CD4-positive, alpha-beta T cell treated with Interleukin-2 at 100 ng/mL for 4 hours (primary cell): Measurements from ENCODE around the gene XDH.

Experiments
- DNase-seq: peaks from one replicate; pipeline ENCODE4 v3.0.0-alpha.2; 2020; ENCODE audit warnings: low spot score

Gene XDH

DNA sequence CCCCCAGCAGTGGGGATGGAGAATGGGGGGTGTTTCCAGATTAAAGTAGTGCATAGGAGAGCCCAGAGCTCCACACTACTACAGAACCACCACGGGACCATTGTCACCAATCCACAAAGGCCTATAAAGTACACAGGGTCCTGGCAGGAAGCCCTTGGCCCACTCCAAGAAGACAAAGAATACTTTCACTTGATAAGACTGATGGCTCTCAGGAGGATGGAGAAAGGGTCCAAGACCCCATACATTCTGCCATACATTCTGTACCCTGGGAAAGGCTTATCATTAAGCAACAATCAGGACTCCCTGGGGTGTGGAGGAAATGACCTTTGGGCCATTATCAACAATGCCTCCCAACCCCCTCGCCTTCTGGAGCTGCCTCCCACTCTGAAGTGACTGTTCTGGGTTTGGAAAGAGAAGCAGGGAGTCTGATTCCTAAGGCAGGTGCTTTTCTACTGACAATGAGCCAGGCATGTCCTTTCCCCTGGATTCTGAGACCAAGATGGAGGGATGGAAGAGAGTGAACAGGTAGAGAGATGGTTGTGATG is 85.4 kb downstream of the XDH start:
- no peak for DNase-seq

DNA sequence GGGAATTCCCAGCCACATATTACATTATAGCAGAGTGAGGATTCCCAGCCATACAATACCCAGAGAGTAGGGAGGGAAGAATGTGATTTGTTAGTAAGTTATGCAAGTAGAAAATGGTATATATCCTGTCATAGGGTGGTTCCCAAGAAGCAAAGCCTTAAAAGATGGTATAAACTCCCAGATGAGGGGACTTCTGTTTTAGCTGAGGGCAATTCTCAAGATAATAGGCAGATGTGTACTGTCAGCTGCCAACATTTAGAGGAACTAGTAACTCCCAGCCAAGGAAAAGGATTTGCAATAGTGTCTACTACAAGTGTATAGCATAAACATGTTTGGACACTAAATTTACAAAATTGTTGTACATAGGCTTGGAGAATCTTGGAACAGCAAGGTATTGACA is 86.5 kb downstream of the XDH start:
- no peak for DNase-seq

DNA sequence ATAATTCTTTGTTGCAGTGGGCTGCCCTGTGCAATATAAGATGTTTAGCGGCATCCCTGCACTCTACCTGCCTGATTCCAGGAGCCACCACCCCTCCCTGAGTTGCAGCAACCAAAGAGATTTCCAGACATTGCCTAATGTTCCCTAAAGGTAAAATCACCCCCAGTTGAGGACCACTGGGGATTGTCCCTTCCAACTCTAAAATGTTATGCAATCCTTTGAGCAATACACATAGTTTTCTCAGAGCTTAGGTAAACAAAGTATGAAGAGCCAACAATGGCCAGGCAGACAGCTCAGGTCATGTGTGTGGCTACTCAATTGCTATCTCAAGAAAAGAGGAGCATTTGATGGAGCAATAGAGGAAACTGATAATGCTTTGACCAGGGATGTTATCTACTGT is 87.0 kb downstream of the XDH start:
- no peak for DNase-seq

DNA sequence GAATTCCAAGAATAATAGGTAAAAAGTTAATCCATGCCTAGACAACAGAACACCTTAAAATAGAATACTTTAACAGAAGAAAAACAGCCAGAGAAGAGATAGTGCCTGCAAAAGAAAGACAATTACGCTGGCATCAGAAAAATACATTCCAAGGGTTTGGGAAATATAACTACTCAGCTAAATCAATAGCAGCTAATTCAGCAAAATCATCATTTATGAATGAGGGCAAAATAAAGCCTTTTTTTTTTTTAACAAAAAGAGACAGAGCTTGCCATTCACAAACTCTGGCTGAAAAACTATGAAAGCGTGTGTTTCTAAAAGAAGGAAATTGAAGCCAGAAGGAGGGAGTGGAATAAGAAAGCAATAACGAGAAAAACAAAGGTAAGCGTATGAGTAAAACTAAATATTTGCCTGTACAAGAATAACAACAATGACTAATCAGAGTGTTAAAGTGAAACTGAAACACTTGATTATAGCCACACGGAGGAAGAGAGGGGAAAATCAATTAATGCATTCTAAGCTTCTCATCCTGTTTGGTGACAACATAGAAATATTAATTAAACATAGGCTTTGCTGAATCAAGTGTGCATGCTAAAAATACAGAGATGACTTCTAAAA is 90.4 kb downstream of the XDH start:
- peak; percentile 43 for DNase-seq

DNA sequence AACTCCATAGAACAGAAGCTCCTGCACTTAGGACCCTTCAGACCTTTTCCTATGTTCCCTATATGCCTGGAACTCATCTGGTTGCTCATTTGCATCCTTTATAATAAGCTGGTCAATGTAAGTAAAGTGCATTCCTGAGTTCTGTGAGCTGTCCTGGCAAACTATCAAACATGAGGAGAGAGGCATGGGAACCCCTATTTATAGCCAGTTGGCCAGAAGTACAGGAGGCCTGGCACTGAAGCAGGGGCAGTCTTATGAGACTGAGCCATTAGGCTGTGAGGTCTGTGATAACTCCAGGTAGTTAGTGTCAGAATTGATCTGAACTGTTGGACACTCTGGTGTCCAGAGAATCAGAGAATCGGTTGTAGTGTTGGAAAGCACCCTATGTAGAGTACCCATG is 92.2 kb downstream of the XDH start:
- DNase-seq, result no peak

DNA sequence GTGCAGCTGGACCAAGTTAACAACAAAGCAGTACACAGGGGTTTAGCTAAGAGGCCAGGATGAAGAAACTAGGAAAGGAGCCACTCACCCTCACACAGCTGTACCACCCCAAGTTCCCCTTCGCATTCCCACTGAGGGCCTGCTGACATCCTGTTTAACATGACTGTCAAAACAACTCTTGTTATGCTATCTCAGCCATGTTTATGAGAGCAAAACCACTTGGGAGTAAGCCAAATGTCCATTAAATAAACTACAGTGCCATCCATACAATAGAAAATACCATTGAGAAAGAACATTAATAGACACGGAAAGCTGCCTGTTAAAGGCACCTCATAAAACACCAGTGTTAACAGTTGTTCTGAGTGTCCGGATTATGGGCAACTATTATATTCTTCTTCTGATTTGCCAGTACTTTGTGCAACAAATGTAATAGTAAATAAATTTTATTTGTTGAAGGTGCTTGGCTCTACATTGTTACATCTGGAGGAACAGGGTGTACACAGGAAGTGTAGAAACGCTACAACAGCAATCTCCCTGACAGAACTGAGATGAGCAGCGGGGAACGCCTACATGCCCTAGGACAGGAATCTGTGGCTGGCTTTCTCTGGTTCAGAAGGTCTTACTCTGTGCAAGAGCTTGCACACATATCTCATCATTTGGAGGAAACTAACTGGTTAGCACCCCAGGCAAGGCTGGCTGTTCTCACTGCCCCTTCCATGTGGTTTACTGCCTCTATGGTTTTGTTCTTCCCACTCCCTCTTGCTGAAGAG is 95.0 kb downstream of the XDH start:
- DNase-seq, result peak; percentile 22

DNA sequence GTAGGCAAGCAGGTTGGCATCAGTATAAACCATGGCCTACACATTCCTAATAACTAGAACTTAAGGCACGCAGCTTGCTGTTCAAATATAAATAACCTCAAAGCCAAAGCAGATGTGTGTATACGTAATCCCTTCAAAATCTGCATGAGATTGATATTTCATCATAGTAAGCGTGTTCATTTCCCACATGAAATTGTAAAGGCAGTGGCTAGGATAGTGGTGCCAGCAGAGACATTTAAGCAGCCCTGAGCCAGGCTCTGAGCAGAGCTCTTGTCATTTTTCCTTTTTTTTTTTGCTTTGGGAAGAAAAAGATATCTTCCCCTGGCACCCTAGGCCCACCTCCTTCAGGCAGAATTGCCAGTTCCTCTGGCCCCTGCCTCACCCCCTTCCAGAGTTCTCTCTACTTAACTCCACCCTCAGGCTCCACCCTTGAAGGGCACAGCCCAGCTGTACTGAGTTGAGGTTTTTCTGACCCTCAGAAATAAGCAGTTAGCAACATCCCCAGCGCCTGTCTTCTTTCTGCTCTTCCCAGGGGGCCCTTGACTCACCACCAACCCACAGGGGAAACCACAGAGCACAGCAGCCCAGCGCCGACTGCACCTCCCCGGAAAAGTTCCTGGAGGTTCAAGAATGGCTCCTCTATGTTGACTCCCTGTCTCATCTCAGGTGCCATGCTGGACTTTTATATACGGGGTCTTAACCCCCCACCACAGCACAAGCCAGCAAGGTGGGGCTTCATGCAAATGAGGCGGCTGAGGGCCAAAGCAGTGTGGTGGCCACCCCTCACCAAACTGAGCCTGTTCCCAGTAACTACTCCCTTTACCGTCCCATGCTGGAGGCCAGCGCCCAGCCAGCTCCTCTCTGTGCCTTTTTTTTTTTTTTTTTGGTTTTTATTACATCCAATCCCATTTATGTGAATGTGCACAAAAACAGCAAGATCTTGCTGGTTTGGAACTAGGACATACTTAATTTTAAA is 95.9 kb downstream of the XDH start:
- peak; percentile 48 for DNase-seq

DNA sequence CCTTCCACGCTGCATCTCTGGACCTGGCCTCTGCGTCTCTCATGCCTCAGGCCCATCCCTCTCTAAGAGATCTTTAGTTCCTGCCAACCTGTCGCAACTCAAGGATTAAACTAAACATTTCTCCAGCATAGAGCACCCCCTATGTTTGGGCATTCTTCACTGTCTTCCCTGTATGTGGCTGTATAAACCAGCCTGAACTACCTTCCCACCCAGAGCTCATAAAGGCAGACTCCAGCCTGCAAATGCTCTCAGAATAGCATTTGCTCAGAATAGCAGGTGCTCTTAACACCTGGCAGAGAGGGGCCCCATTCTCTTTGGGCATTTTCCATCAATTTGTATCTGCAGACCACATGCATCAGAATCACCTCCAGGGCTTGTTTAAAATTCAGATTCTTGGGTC is 97.1 kb downstream of the XDH start:
- DNase-seq, result no peak

DNA sequence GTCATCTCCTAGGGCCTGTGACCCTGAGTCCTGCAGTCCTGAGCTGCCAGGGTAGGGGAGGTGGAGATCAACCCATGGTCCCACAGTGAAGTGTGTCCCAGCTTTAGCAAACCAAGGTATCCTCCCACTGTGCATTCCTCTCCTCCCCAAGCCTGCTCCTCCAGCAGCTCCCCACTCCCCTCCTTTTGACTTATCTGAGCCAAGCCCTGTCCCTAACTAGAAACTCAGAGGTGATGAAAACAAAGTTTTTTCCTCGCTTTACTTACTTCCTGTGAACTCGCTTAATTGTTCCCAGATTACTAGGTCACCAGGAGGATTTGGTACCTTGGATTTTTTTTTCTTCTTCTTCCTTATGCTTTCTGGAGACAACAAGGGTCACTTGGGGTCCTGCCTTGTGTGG is 99.8 kb downstream of the XDH start:
- no peak for DNase-seq

DNA sequence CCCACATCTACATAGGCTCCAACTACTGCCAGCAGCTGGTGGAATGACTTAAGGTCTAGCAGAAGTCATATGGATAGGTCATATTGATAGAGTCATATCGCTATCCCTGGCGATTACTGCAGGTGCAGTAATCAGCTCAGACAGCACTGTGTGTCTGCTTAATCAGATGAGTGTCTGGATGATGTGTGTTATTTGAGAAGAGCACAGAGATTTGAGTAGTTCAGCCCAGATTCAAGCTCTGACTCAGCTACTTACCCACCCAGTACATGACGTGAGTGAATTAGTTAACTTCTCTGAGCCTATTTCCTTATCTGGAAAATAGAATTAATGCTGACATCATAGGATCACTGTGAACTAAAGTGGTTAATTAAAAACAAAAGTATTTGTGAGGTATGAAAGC is 101.6 kb downstream of the XDH start:
- no peak for DNase-seq

DNA sequence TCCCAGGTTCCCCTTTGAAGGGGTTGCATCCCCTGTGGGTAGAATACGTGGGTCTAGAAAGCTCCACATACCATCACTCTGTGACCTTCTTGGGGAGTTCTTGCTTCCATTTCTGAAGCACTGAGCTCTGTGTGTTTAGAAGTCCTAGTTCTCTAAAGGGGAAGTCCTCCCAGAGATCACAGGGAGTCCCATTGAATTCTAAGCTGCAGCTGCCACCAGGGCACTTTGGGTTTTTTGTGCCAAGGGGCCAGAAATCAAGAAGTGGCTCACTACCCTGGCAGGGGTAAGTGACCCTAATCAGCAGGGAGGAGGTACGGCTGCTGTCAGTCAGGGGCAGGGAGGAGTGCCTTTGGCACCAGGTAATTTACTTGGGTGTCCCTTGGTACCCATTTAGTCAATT is 109.7 kb downstream of the XDH start:
- no peak for DNase-seq

DNA sequence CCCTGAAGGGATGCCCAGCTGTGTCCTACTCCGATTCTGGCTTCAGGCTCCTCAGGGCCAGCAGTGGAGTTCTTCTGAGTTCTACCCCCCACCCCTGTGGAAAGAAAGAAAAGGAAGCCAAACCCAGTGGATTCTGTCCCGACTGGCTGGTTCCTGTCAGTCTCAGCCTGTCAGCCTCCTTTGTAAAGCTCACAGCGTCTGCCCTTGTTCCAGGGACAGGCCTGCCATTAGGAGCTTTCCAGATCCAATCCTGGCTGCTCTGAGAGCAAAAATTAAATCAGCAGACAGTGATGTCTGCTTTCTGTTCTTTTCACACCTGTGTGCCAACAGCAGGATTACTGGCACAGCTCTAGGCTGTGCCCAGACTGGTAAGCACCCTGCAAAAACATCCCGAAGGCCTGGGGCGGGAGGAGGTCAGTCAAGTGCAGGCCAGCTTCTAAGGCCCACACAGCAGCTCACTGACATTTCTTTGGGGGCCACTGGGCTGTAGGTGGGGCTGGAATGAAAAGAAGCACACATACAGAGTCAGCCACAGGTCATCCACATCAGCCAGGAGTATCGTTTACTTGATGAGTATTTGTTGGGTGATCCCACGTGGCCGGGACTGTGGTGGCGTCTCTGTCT is 111.5 kb downstream of the XDH start:
- no peak for DNase-seq

DNA sequence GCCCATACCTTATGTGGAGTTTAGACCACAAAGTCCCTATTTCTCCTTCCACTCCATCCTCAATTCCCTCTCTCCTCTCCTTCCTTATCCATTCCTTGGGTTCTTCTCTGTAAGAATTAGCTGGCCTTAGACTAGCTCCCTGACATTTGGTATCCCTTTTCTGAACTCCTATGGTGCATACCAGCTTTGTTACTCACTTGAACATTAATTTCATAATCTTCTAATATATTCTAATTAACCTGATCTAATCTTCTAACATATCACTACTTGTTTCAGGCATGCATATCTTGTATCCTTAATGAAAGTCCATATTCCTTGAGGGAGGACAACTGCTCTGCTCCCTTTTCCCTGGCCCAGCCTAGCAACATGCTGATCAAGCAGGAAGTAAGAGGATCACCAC is 114.2 kb downstream of the XDH start:
- DNase-seq, result no peak

DNA sequence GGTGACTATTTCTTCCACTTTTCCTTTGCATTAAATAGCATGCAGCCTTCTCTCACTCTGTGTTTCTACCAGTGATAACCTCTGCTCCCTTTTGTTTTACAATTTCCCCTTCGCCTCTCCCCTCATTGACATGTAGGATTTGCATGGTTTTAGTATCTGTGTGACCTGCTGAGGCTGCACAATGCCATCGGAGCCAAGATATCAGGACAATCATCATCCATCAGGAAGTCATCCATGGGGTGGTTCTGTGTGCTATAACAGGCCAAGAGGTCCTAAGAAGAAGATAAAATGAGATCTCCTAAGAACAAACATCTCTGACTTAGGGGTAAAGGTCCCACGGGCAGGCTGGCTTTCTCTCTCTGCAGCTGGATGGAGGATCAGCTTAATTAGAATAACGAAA is 115.0 kb downstream of the XDH start:
- no peak for DNase-seq

DNA sequence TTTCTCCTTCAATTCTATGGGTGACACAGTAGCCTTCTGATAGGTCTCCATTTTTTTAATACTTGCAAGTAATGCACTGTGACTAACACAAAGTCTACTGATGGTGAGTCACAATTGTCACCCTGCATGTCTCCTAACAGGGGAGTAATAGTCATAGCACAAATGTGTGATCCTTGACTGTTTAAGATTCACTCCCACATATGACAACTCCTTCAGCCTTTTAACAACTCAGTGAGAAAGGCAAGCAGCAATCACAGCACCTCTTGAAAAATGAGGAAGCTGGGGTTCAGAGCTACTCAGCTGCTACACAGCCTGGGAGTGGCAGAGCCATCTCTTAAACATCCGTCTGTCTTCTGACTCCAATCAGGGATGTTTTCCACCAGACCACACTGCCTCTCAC is 116.8 kb downstream of the XDH start:
- DNase-seq, result peak; percentile 3

DNA sequence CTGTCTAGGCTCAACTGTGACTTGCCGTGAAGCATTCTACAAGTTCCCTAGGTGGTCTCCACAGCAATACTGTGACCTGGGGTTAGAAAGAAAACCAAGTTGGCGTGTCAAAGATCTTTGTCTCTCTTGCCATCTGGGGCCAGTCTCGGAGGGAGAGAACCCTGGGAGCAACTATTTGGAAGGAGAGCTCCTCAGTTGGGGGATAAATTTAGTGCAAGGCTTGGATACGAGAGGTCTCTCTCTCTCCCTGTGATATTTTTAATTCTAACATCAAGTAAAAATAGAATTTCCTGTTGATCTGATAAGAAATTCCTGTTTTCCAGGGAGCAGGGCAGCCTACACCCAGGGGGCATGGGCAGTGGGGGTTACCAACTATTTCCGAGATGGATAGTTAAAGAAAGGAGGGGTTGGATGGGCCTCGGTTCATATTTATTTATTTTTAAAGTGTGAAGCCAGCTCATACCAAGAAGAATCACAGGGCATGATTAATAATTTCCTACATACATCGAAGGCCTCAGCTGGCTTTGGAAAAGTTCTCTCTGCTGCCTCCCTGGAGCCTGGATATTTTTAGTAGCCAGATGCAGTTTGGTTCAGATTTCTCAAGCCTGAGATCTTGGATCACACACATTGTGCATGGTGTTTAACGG is 117.8 kb downstream of the XDH start:
- no peak for DNase-seq

DNA sequence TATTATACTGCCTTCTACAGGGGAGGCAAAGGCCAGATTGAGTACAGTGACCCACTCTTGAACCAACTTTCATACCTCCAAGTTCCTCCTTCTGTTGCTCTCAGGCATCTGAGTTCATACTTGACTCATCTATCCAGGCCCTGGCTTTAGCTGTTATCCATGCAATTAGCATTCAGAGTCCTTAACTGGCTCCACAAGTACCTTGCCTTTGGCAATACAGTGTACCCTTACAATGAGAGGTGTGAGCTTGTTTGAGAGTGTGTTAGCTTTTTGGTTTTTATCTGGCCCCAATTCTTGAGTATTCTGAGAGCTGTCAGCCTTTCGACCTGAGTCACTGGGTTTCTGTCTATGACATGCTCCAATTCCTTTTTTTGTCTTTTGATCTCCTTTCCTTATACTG is 120.3 kb downstream of the XDH start:
- no peak for DNase-seq

DNA sequence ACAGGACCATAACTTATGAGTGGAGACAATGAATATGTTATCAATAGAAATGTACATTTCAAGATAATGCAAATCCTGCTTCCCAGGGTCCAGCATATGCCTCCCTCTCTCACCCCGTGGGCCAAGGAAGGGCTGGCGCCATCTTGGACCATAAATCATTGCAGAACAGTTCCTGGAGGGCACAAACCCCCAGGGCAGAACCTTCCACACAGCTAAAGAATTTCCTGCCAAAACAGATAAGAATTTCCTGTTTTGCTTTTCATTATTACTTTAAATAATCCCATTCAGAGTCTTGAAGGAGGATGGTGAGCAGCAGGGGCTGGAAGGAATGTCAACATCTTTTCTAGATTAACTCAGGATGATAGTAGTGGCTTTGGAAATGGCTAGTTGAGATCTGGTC is 126.9 kb downstream of the XDH start:
- DNase-seq, result no peak

DNA sequence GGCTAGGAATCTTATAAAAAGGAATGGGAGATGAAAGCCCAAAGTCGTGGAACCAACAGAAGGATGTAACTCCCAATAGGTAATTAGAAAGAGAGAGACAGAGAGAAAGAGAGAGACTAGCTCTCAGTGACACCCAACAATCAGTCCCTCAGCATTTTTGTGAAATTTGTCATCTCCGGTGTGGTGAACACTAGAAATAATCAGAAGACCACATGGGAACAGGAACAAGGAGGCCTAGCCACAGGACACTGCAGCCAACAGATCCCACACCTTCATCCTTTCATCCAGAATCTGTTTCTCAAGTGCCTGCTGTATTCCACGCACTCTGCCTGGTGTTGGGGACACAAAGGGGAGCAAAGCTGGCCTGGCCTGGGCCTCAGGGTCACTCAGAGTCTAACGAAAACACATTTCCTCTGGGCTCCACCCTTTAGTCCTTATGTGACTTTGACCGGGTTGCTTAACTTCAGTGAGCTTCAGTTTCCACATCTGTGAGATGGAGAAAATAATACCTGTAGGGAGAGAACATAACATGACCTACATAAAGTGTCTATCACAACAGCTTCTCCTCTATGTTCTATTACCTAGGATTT is 127.5 kb downstream of the XDH start:
- DNase-seq, result no peak

DNA sequence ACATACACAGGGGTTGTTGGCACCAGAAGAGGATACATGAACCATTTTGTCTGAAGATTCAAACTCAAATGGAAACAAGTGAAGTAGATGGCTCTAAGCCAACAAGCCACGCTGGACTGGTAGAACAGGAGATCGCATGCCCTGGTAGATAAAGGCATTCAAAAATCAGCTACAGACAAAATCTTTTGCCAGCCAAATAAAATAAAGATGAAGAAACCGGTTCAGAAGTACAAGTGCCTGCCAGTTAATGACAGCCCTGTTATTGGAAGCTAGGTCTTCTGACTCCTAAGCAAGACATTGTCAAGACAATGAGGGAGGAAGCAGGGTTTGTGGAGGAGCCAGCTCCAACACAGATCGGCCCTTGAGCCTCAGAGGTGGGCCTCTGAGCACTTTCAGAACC is 128.3 kb downstream of the XDH start:
- DNase-seq, result no peak
